Non-pigmented ciliary epithelial cell (primary cell): Measurements from ENCODE around the gene SEMA3A.

Source experiments
- DNase-seq: peaks from one replicate; pipeline ENCODE4 v3.0.0-alpha.2; 2010; ENCODE audit warnings: low read depth

SEMA3A gene

GRCh38 chr7:84009051-84009450, 185.5 kb downstream of the SEMA3A start:
- DNase-seq = no peak

GRCh38 chr7:84003191-84003590, 191.4 kb downstream of the SEMA3A start:
- DNase-seq = no peak

DNA sequence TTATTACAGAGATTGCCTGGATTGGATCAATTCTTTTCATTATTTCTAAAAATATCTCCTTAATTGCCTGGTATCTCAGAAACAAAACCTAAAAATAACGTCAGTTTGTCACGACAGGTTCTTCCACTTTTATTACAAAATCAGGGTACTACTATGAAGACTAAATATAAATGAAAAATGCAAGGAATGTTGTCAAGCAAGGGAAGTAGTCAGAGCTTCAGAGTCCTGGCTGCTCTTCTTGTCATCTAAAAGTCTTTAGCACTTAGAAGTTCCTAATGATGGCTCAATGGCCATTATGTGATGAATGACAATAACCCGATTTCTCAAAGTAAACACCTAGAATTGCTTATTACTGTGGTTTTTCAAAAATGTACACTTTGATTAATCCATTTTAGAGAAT, 192.2 kb downstream of the SEMA3A start:
- DNase-seq = no peak

DNA sequence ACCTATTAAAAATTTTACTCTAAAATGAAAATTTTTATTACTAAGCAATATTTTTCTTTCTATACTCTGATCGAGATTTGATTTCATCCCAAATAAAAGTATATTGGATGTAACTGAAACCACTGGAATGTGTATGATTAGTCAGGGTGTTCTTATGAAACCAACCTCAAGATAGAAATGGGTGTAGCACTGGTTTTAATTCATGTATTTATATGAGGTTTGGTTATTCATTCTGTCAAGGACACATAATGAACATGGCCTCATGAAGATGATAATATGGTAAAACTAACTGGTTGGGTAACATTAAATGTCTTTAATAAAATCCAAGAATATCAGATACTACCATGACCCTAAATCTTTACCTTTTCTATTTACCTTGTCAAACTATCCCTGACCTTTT, 197.7 kb downstream of the SEMA3A start:
- no peak for DNase-seq

DNA sequence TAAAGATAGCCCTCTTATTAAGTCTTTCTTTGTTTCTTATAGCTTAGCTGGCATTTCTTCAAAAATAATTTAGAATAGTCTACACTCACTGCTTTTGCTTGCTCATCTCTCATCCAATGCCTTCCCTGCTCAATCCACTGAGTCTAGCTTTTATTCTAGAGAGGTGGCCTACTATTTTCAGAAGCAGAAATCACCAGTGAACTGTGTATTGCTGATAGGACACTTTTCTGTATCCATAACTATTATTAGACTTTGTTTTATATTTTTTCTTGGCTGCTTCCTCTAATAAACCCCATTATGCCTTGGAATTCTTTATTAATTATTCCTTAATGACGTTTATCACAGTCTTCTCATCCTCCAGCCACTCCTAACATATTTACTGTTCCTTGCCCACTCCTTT, 206.8 kb downstream of the SEMA3A start:
- DNase-seq = no peak

GRCh38 chr7:83985821-83986220, 208.8 kb downstream of the SEMA3A start:
- DNase-seq = no peak

GRCh38 chr7:83984591-83984990, 210.0 kb downstream of the SEMA3A start:
- DNase-seq = no peak

- no peak for DNase-seq
These were observed 210.5 kb downstream of the SEMA3A start for GRCh38 chr7:83984076-83984475.

DNA sequence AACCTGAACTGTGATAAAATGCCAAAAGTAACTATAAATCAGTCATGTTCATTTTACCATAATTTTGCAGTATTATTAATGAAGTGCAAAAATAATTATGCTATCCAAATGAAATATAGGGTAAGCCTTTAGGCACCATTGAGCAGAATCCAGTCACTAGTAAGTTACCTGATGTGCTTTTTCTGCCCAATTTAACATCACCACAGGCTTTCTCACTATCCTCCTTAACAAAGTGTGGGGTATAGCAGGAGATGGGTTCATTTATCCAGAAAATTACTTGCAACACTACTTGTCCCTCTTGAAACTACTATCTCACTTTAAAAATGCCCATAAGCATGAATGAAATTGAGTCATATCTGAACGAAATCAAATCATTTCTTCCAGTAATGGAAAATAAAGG, 211.0 kb downstream of the SEMA3A start:
- DNase-seq = no peak

DNA sequence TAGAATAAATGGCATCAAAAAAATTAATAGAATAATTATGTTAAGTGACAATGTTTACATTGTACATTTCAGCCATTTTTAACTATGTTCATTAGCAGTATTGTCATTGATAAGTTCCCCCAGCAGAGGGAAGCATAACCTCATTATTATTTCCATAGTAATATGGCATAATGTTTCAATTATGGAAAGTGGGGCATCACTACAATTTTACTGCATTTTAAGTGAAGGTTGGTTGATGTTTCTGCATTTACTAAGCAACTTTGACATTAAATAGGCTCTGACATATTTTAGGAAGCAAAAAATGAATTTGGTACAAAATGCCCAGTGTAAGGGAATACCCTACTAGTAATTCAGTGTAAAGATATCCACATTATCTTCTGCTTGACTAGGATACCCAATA, 218.3 kb downstream of the SEMA3A start:
- DNase-seq = no peak

- no peak for DNase-seq
These were observed 224.5 kb downstream of the SEMA3A start for GRCh38 chr7:83970081-83970480.

DNA sequence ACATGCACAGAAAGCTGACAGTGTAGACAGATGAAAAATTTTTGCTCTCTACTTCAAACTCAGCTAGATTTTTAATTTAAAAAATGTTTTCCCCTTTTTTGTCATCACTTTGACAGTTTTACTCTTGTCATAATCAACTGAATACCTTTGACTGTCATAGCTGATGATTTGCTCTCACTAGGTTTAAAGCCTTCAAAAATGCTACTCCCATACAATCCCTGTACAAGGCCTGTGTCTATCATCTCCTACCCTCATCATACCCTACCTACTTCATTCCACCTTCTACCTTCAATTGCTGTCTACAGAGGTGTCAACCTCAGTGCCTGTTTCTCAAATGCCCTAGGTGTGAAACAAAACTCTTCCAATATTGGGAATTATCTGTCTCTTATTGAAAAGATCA, 230.3 kb downstream of the SEMA3A start:
- no peak for DNase-seq

DNA sequence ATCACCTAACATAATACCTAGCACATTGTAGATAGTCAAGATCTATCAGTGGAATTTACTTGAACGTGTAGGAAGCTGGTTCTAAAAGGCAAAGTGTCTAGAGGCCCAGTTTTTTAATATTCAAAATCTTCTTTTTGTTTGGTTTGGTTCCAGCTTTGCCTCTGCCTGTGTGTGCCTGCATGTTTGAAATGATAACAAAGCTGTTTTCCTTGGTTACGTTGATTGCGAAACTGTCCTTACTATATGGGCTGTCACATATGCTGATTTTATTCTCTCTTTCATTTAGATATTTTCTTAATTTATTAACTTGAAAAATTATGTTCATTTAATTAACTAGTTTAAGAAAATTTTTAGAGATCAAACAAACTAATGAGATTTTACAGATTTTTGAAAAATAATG, 237.3 kb downstream of the SEMA3A start:
- no peak for DNase-seq

- DNase-seq = no peak
These were observed 238.5 kb downstream of the SEMA3A start for GRCh38 chr7:83956104-83956503.

GRCh38 chr7:83952236-83952635, 242.4 kb downstream of the SEMA3A start:
- DNase-seq = no peak

DNA sequence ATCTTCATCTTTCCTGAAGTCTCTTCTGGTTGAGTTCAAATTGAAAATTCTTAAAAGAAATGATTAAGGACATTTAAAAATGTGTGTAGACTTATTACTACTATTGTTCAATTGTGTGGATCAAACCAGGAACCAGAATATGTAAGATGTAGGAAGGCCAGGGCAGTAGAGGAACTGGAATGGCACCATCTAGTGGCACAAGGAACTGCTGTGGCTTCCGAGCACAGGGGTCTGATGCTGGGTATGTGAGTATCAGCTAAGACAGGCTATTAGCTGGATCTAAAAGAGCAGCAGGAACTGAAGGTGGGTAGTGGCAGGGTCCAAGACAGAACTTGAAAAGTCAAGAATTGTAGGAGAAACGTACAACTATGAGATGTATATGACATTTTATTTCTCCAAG, 247.3 kb downstream of the SEMA3A start:
- no peak for DNase-seq

DNA sequence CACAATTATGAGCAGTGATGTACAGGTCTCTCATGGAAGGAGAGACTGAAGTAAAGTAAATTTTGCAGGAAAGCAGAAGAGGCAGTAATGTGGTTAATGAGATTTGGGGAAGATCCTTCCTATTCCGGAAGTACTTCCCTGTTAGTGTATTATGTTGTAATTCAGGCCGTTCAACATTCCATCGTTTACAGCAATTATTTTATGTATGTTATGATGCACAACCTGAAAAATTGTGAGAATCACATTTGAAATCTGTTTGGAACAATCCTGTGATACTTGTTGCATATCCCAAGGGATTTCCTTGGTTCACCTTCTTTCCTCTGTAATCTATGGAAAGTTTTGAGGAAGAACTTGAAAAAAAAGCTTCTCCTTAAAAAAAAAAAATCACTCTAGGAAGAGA, 247.8 kb downstream of the SEMA3A start:
- DNase-seq = no peak

DNA sequence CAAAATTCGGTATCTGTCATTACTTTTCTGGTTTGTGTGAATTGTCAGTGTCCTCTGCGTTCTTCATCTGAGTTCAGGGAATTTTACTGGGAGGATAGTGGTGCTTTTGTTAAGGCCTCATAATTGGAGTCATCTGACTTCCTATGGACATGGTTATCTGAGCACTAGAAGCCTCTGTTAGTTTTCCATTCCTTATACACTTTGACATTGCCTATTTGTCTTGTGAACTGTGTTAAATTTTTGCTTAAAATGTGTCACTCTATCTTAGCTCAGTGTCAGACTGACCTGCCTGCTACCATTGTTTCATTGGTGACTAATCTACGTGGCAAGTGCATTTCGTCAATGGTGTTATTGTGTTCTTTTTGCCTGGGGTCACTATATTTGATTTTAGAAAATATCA, 253.3 kb downstream of the SEMA3A start:
- DNase-seq = no peak

GRCh38 chr7:83937930-83938329, 256.7 kb downstream of the SEMA3A start:
- no peak for DNase-seq

- DNase-seq = peak; percentile 48
These were observed 258.4 kb downstream of the SEMA3A start for GRCh38 chr7:83936056-83936708.

GRCh38 chr7:83934118-83934734, 260.4 kb downstream of the SEMA3A start:
- no peak for DNase-seq

- no peak for DNase-seq
These were observed 262.6 kb downstream of the SEMA3A start for GRCh38 chr7:83931968-83932367.

GRCh38 chr7:83930262-83930661, 264.3 kb downstream of the SEMA3A start:
- DNase-seq = no peak

GRCh38 chr7:83925860-83926259, 268.7 kb downstream of the SEMA3A start:
- no peak for DNase-seq
